LNCAP (cell line): ENCODE measurements around the gene TMEM44.

Source experiments
- CTCF ChIP-seq: fragments of 450-650 bp; IDR thresholded peaks from 2 replicates; pipeline ENCODE4 v1.5.1; 2017; ENCODE audit warnings: mild to moderate bottlenecking

The TMEM44 gene

DNA sequence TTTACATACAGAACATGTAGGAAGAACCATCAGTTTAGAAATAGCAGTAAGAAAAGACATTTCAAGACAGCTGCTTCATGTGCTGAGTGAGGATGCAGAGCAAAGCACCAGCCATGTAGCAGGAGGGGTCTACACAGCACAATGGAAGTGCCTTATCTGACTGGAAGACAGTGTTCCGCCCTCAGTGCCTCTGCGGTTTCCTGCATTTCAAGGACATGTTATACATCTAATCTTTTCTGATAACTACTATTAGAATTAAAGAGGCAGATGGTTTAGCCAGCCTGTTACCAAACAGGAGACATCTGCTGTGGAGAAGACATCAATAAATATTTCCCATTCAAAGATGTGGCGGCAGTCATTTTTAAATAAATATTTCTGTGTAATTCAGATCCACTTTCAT lies 28.2 kb upstream of the TMEM44 start:
- TF ChIP-seq CTCF = no peak

GRCh38 chr3:194659778-194660177 lies 26.6 kb upstream of the TMEM44 start:
- TF ChIP-seq CTCF = no peak

- no peak for TF ChIP-seq CTCF
Measured at GRCh38 chr3:194658477-194659242, 25.4 kb upstream of the TMEM44 start.

DNA sequence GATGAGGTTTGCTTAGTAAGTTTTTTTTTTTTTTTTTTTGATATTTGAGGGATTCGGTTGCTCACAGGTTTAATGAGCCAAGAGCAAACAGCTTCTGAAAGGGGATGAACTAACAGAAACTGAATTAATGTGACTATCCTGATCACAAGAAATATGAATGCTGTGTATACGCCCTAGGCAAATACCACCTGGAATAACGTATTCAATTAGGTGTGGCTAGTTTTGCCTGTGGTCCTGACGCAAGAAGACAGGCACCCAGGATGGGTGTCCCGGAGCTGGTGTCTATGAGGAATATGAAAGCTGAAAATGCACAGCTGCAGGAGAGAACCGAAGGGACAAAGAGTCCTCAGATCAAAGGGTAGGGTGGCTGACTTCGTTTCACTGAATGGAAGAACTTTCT lies 24.2 kb upstream of the TMEM44 start:
- TF ChIP-seq CTCF = no peak

- TF ChIP-seq CTCF = no peak
Measured at GRCh38 chr3:194654443-194654842, 21.2 kb upstream of the TMEM44 start.

- TF ChIP-seq CTCF = no peak
Measured at GRCh38 chr3:194647747-194648146, 14.5 kb upstream of the TMEM44 start.

- TF ChIP-seq CTCF = no peak
Measured at GRCh38 chr3:194642769-194643168, 9.6 kb upstream of the TMEM44 start.

- no peak for TF ChIP-seq CTCF
Measured at GRCh38 chr3:194640829-194641228, 7.6 kb upstream of the TMEM44 start.
